H4 (cell line): ENCODE measurements around the gene DIS3L2. TPM values are rescaled to one million over a fixed set of nuclear protein-coding genes. Genes with fewer than 3 reads are reported as not detected.
A peak's percentile ranks its signal among the peaks of the same experiment; 100 is the strongest.
"Not testable (repeated sequence)": the region's sequence is repeated elsewhere in the genome, so short reads cannot be mapped to it uniquely, and the experiment has no call there.

Experiments used
- DNase-seq: peaks from one replicate; pipeline ENCODE4 v3.0.0-alpha.2; 2015; ENCODE audit warnings: low spot score
- total RNA-seq: library from RNA; depleted of rRNA; stranded (reverse); fragments of >200 nt; shearing (Covaris generic); gene quantifications from 2 replicates; pipeline ENCODE4 v1.2.3, GENCODE V29; 2014

Gene DIS3L2
- total RNA-seq, 1 experiment from 2014 or later, result 16.7 TPM

- no peak for DNase-seq
Measured at GRCh38 chr2:232349546-232349945, 388.0 kb downstream of the DIS3L2 start.

GRCh38 chr2:232349946-232350635 is 388.6 kb downstream of the DIS3L2 start:
- no peak for DNase-seq

GRCh38 chr2:232350804-232351685 is 389.5 kb downstream of the DIS3L2 start:
- no peak for DNase-seq

- no peak for DNase-seq
Measured at GRCh38 chr2:232351686-232352510, 390.4 kb downstream of the DIS3L2 start.

- DNase-seq, result no peak
Measured at GRCh38 chr2:232352511-232353091, 391.1 kb downstream of the DIS3L2 start.

- DNase-seq, result no peak
Measured at GRCh38 chr2:232353096-232353495, 391.6 kb downstream of the DIS3L2 start.

- DNase-seq, result no peak
Measured at GRCh38 chr2:232353660-232354059, 392.1 kb downstream of the DIS3L2 start.

GRCh38 chr2:232354069-232354468 is 392.6 kb downstream of the DIS3L2 start:
- no peak for DNase-seq

GRCh38 chr2:232361646-232362045 is 400.1 kb downstream of the DIS3L2 start:
- no peak for DNase-seq

- no peak for DNase-seq
Measured at GRCh38 chr2:232362174-232362900, 400.8 kb downstream of the DIS3L2 start.

GRCh38 chr2:232363064-232363783 is 401.7 kb downstream of the DIS3L2 start:
- DNase-seq, result not testable (repeated sequence)

- no peak for DNase-seq
Measured at GRCh38 chr2:232363784-232364615, 402.5 kb downstream of the DIS3L2 start.

- DNase-seq, result not testable (repeated sequence)
Measured at GRCh38 chr2:232364806-232365594, 403.5 kb downstream of the DIS3L2 start.

GRCh38 chr2:232365621-232366321 is 404.3 kb downstream of the DIS3L2 start:
- peak; percentile 57 for DNase-seq

- not testable (repeated sequence) for DNase-seq
Measured at GRCh38 chr2:232366461-232366860, 404.9 kb downstream of the DIS3L2 start.

GRCh38 chr2:232367016-232367415 is 405.5 kb downstream of the DIS3L2 start:
- no peak for DNase-seq

GRCh38 chr2:232367591-232368233 is 406.2 kb downstream of the DIS3L2 start:
- DNase-seq, result no peak
